DND-41 (cell line): Measurements from ENCODE around the gene FABP7.
A peak's percentile ranks its signal among the peaks of the same experiment; 100 is the strongest.

Experiments used
- ATAC-seq: fragments of 200-7000 bp; cut with Tn5 transposase; 3 replicates; pipeline ENCODE4 v1.9.1; 2021; ENCODE audit warnings: low read depth; ENCODE audit not compliant: insufficient read depth
- DNase-seq: peaks from one replicate; pipeline ENCODE4 v3.0.0-alpha.2; 2020
- H2AFZ ChIP-seq: 2 replicates; pipeline ENCODE4 v1.6.0; 2012; ENCODE audit warnings: low read depth, low read length
- H3K27ac ChIP-seq: 2 replicates; pipeline ENCODE4 v1.5.1; 2012; ENCODE audit warnings: low read length, inconsistent platforms
- H3K27me3 ChIP-seq: fragments of 200-600 bp; sonication (generic); 2 replicates; pipeline ENCODE4 v1.6.0; 2012; ENCODE audit warnings: low read length, mild to moderate bottlenecking, inconsistent platforms; ENCODE audit not compliant: insufficient read depth, poor library complexity
- H3K36me3 ChIP-seq: 2 replicates; pipeline ENCODE4 v1.5.1; 2012; ENCODE audit warnings: low read length, inconsistent platforms; ENCODE audit not compliant: insufficient read depth
- H3K4me1 ChIP-seq: 2 replicates; pipeline ENCODE4 v1.5.1; 2012; ENCODE audit warnings: mild to moderate bottlenecking, low read length; ENCODE audit not compliant: insufficient read depth
- H3K4me2 ChIP-seq: 2 replicates; pipeline ENCODE4 v1.6.0; 2012; ENCODE audit warnings: mild to moderate bottlenecking, moderate library complexity, low read length, inconsistent platforms; ENCODE audit not compliant: insufficient read depth
- H3K4me3 ChIP-seq, 2 experiments: fragments of 200-600 bp in 1 of 2; shearing (Covaris generic) in 1 of 2; 2 replicates each; pipeline ENCODE4 v1.5.1; 2012 to 2016; ENCODE audit warnings: inconsistent platforms in 2 of 2, low read length in 2 of 2, mild to moderate bottlenecking in 2 of 2, low read depth in 1 of 2, moderate library complexity in 1 of 2
- H3K79me2 ChIP-seq: 2 replicates; pipeline ENCODE4 v1.6.0; 2012; ENCODE audit warnings: low read length, inconsistent platforms; ENCODE audit not compliant: insufficient read depth
- H3K9ac ChIP-seq: 2 replicates; pipeline ENCODE4 v1.6.0; 2012; ENCODE audit warnings: low read depth, mild to moderate bottlenecking, inconsistent platforms, low read length, moderate library complexity
- H3K9me3 ChIP-seq: 2 replicates; pipeline ENCODE4 v1.5.1; 2012; ENCODE audit warnings: low read length, moderate library complexity, mild to moderate bottlenecking, inconsistent platforms; ENCODE audit not compliant: insufficient read depth, severe bottlenecking
- H4K20me1 ChIP-seq: 2 replicates; pipeline ENCODE4 v1.6.0; 2012; ENCODE audit warnings: low read length; ENCODE audit not compliant: insufficient read depth
- EZH2 ChIP-seq: IDR thresholded peaks from 3 replicates; pipeline ENCODE4 v1.6.1; 2012; ENCODE audit warnings: borderline replicate concordance, low read depth, mild to moderate bottlenecking, moderate library complexity, low read length, inconsistent platforms; ENCODE audit not compliant: severe bottlenecking
- TF ChIP-seq, protein P1 (sequence below): IDR thresholded peaks from 2 replicates; pipeline ENCODE4 v1.5.1; 2012; ENCODE audit warnings: borderline replicate concordance, low read length, moderate library complexity, mild to moderate bottlenecking; ENCODE audit not compliant: poor library complexity, severe bottlenecking; ENCODE audit errors: extremely low read depth

FABP7 gene

GRCh38 chr6:122751326-122751725, 28.2 kb upstream of the FABP7 start:
- peak overlapping the region; percentile 77 for H3K27ac ChIP-seq
- H2AFZ ChIP-seq, result peak overlapping the region; percentile 67
- peak; percentile 39 for DNase-seq
- H3K4me3 ChIP-seq, result peak overlapping the region in 1 of 2 experiments; percentile 44; a peak in 2 of 4 replicates
- no peak for TF ChIP-seq EZH2
- TF ChIP-seq, protein P1, sequence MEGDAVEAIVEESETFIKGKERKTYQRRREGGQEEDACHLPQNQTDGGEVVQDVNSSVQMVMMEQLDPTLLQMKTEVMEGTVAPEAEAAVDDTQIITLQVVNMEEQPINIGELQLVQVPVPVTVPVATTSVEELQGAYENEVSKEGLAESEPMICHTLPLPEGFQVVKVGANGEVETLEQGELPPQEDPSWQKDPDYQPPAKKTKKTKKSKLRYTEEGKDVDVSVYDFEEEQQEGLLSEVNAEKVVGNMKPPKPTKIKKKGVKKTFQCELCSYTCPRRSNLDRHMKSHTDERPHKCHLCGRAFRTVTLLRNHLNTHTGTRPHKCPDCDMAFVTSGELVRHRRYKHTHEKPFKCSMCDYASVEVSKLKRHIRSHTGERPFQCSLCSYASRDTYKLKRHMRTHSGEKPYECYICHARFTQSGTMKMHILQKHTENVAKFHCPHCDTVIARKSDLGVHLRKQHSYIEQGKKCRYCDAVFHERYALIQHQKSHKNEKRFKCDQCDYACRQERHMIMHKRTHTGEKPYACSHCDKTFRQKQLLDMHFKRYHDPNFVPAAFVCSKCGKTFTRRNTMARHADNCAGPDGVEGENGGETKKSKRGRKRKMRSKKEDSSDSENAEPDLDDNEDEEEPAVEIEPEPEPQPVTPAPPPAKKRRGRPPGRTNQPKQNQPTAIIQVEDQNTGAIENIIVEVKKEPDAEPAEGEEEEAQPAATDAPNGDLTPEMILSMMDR, result no peak
- no peaks in the 10 kb centered on the region for H4K20me1 ChIP-seq
- no peaks in the 10 kb centered on the region for H3K79me2 ChIP-seq
- no peaks in the 10 kb centered on the region for H3K36me3 ChIP-seq
- H3K4me2 ChIP-seq, result peak overlapping the region; percentile 63
- H3K27me3 ChIP-seq, result no peaks in the 10 kb centered on the region
- H3K9me3 ChIP-seq, result no peaks in the 10 kb centered on the region
- ATAC-seq, result peak; percentile 96
- H3K9ac ChIP-seq, result peak overlapping the region; percentile 43
- H3K4me1 ChIP-seq, result peaks cover 27% of the 10 kb centered on the region

GRCh38 chr6:122752459-122752858, 27.1 kb upstream of the FABP7 start:
- Histone ChIP-seq H3K9ac (no peak overlapping the region), H3K4me1 (peaks cover 27% of the 10 kb centered on the region), H3K4me3 (no peak overlapping the region), H3K27ac (no peak overlapping the region), H3K27me3 (no peaks in the 10 kb centered on the region), H4K20me1 (no peaks in the 10 kb centered on the region), H3K79me2 (no peaks in the 10 kb centered on the region), H2AFZ (no peak overlapping the region; the same call in 1 of the 2 replicates), H3K4me2 (no peak overlapping the region), H3K9me3 (no peaks in the 10 kb centered on the region), H3K36me3 (no peaks in the 10 kb centered on the region)
- TF ChIP-seq, protein P1, result no peak
- TF ChIP-seq EZH2, result no peak
- ATAC-seq (no peak), DNase-seq (no peak)

DNA sequence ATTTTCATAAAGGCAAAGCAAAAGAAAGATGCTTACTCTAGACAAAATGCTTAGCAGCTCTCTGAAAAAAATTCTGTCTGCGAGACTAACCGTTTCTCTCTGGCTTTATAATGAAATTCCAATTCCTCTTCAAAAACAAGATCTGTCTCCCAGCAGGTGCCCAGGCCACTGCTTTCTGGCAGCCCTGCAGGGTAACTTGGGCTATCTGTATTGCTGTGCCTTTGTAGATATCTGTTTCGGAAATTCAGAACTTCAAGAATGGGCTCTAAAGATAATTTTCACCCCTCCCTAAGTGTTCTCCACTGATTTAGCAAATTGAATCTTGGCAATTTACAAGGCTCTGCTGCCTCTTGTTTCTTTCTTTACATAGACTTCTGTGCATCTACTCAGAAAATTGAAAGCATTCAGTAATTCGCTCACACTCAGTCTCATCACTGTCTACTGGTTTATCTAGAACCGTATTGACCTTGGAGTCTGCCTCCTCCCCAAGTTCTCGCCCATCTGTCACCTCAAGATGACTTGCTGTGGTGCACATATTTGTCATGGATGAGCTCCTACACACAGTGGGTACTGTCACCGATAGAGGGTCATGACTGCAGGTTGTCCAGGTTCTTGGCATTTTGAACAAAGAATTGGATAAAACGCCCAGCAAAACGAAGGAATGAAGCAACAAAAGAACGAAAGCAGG, 26.4 kb upstream of the FABP7 start:
- TF ChIP-seq, protein P1, result no peak
- no peak for TF ChIP-seq EZH2
- Histone ChIP-seq H3K27me3 (no peaks in the 10 kb centered on the region), H3K4me3 (no peak overlapping the region), H3K27ac (no peak overlapping the region), H3K9me3 (no peaks in the 10 kb centered on the region), H3K36me3 (no peaks in the 10 kb centered on the region), H3K4me2 (no peak overlapping the region), H3K4me1 (peaks cover 27% of the 10 kb centered on the region), H2AFZ (no peak overlapping the region), H4K20me1 (no peaks in the 10 kb centered on the region), H3K79me2 (no peaks in the 10 kb centered on the region), H3K9ac (no peak overlapping the region)
- ATAC-seq (no peak), DNase-seq (no peak)
